ENCODE measurements around the gene LYRM4. TPM values are rescaled to one million over a fixed set of nuclear protein-coding genes. Genes with fewer than 3 reads are reported as not detected.

Gene LYRM4
- polyA plus RNA-seq, 1 donor (not counting 4 experiments of a cell fraction or from before 2014, with no cell fraction given), result 41.1 TPM

DNA sequence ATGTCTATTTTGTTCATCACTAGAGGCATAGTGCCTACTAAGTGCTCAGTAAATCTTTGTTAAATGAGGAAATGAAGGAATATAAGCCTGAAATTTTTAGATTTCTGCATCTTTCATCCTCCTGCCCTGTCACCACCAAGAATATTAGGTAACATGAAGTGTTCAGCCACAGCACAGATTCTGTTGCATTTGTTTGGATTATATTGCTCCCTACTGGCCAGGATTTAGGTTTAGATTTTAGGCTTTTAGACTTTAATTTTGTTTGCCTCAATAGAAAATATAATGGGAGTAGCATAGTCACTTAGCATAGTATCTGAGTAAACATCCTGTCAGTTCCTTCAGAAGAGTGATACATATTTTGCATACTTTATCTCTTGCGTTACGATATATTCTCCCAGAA, 14.7 kb upstream of the LYRM4 start:
- Histone ChIP-seq H3K27ac (ENCODE audit: control insufficient read depth, insufficient read depth, low read length) (no peak overlapping the region), H2AFZ (ENCODE audit: control insufficient read depth, low read length) (no peak overlapping the region), H3K4me2 (ENCODE audit: control insufficient read depth, extremely low read depth, insufficient read depth, low read depth, low read length) (no peak overlapping the region), H4K20me1 (ENCODE audit: control insufficient read depth, extremely low read depth, insufficient read depth, low read length) (no peaks in the 10 kb centered on the region), H3K4me3 (ENCODE audit: control insufficient read depth in 2 of 3, extremely low read depth in 1 of 3, insufficient read depth in 2 of 3, low read depth in 1 of 3, low read length in 3 of 3) (no peak overlapping the region), H3K27me3 (ENCODE audit: control insufficient read depth, extremely low read depth, insufficient read depth, low read length) (no peaks in the 10 kb centered on the region), H3K79me2 (ENCODE audit: control insufficient read depth, insufficient read depth, low read length) (peaks cover 23% of the 10 kb centered on the region), H3K4me1 (ENCODE audit: control insufficient read depth, extremely low read depth, insufficient read depth, low read length) (peaks cover 15% of the 10 kb centered on the region), H3K9me3 (ENCODE audit: control insufficient read depth, low read depth, low read length) (no peaks in the 10 kb centered on the region), H3K9me1 (ENCODE audit: control insufficient read depth, extremely low read depth, insufficient read depth, low read length) (no peaks in the 10 kb centered on the region), H3K9ac (ENCODE audit: control insufficient read depth, extremely low read depth, insufficient read depth, low read length) (no peak overlapping the region), H3K36me3 (ENCODE audit: control insufficient read depth in 2 of 2, extremely low read depth in 1 of 2, insufficient read depth in 2 of 2, low read length in 2 of 2) (peaks cover 0 to 3% of the 10 kb centered on the region in 2 experiments)
- DNase-seq (ENCODE audit: low read depth, low spot score) (no peak), FAIRE-seq (no peak)
- TF ChIP-seq EZH2 (IDR thresholded peaks at IDR 0.05; ENCODE audit: low read length), result no peak
- TF ChIP-seq, protein P1, sequence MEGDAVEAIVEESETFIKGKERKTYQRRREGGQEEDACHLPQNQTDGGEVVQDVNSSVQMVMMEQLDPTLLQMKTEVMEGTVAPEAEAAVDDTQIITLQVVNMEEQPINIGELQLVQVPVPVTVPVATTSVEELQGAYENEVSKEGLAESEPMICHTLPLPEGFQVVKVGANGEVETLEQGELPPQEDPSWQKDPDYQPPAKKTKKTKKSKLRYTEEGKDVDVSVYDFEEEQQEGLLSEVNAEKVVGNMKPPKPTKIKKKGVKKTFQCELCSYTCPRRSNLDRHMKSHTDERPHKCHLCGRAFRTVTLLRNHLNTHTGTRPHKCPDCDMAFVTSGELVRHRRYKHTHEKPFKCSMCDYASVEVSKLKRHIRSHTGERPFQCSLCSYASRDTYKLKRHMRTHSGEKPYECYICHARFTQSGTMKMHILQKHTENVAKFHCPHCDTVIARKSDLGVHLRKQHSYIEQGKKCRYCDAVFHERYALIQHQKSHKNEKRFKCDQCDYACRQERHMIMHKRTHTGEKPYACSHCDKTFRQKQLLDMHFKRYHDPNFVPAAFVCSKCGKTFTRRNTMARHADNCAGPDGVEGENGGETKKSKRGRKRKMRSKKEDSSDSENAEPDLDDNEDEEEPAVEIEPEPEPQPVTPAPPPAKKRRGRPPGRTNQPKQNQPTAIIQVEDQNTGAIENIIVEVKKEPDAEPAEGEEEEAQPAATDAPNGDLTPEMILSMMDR (optimal IDR thresholded peaks at IDR 0.05 in 1 of 3, IDR thresholded peaks at IDR 0.05 in 1 of 3, conservative IDR thresholded peaks at IDR 0.05 in 1 of 3; ENCODE audit: extremely low read depth in 1 of 3, insufficient read depth in 2 of 3, low read length in 3 of 3), result peak in 1 of 3 experiments; percentile 10
- dilution Hi-C loops (cut with MboI; ENCODE audit: extremely low pct_ligation_motif_present, low sequenced_read_pairs), result no loop called here

DNA sequence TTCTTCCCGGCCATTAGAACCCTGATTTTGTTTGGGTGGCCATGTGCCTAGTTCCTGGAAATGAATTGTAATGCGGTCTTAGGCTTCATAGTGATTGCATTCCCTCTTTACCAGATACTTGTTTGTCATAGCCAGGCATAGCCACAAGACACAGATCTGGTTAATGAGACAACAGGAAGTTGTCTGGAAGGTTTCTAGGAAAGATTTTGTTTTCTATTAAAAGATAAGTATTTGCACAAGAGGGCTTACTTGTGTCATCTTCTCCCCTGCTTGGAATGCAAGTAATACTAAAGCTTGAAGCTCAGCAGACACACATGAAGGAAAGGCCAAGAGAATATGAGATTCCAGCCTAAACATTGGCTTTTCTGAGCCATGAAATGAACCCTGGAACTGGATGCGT, 13.5 kb upstream of the LYRM4 start:
- dilution Hi-C loops (cut with MboI; ENCODE audit: extremely low pct_ligation_motif_present, low sequenced_read_pairs), result no loop called here
- Histone ChIP-seq H3K9ac (ENCODE audit: control insufficient read depth, extremely low read depth, insufficient read depth, low read length) (no peak overlapping the region), H3K9me1 (ENCODE audit: control insufficient read depth, extremely low read depth, insufficient read depth, low read length) (no peaks in the 10 kb centered on the region), H3K27me3 (ENCODE audit: control insufficient read depth, extremely low read depth, insufficient read depth, low read length) (no peaks in the 10 kb centered on the region), H3K79me2 (ENCODE audit: control insufficient read depth, insufficient read depth, low read length) (peaks cover 22% of the 10 kb centered on the region), H3K27ac (ENCODE audit: control insufficient read depth, insufficient read depth, low read length) (no peak overlapping the region), H3K4me2 (ENCODE audit: control insufficient read depth, extremely low read depth, insufficient read depth, low read depth, low read length) (no peak overlapping the region), H3K4me3 (ENCODE audit: control insufficient read depth in 2 of 3, extremely low read depth in 1 of 3, insufficient read depth in 2 of 3, low read depth in 1 of 3, low read length in 3 of 3) (no peak overlapping the region), H3K36me3 (ENCODE audit: control insufficient read depth in 2 of 2, extremely low read depth in 1 of 2, insufficient read depth in 2 of 2, low read length in 2 of 2) (peaks cover 0 to 3% of the 10 kb centered on the region in 2 experiments), H2AFZ (ENCODE audit: control insufficient read depth, low read length) (no peak overlapping the region), H3K9me3 (ENCODE audit: control insufficient read depth, low read depth, low read length) (no peaks in the 10 kb centered on the region), H4K20me1 (ENCODE audit: control insufficient read depth, extremely low read depth, insufficient read depth, low read length) (no peaks in the 10 kb centered on the region), H3K4me1 (ENCODE audit: control insufficient read depth, extremely low read depth, insufficient read depth, low read length) (peaks cover 12% of the 10 kb centered on the region)
- DNase-seq (ENCODE audit: low read depth, low spot score) (no peak), FAIRE-seq (no peak)
- no peak for TF ChIP-seq EZH2 (IDR thresholded peaks at IDR 0.05; ENCODE audit: low read length)
- TF ChIP-seq, protein P1 (optimal IDR thresholded peaks at IDR 0.05 in 1 of 3, IDR thresholded peaks at IDR 0.05 in 1 of 3, conservative IDR thresholded peaks at IDR 0.05 in 1 of 3; ENCODE audit: extremely low read depth in 1 of 3, insufficient read depth in 2 of 3, low read length in 3 of 3), result no peak
